Activated T-helper 17 cell treated with anti-CD3 and anti-CD28 coated beads, Interleukin-2, amount 50 U/mL, for 72 hours (primary cell): ENCODE results near the gene ZNF362. TPM values are rescaled to one million over a fixed set of nuclear protein-coding genes. Genes with fewer than 3 reads are reported as not detected.

Experiments used
- ATAC-seq: fragments of 150-1000 bp; cut with Tn5 transposase; replicated peaks from 2 replicates; pipeline ENCODE4 v1.10.0; 2021; ENCODE audit warnings: mild to moderate bottlenecking, moderate library complexity
- H3K27ac Mint-ChIP-seq: one replicate; pipeline ENCODE4 v1.8.0; 2022; ENCODE audit warnings: mixed read lengths
- H3K27me3 Mint-ChIP-seq: one replicate; pipeline ENCODE4 v1.8.0; 2022; ENCODE audit warnings: mixed read lengths
- H3K36me3 Mint-ChIP-seq: one replicate; pipeline ENCODE4 v1.8.0; 2022; ENCODE audit warnings: low read depth, mild to moderate bottlenecking, mixed read lengths
- H3K4me1 Mint-ChIP-seq: one replicate; pipeline ENCODE4 v1.8.0; 2022; ENCODE audit warnings: mixed read lengths
- H3K4me3 Mint-ChIP-seq: one replicate; pipeline ENCODE4 v1.8.0; 2022; ENCODE audit warnings: mild to moderate bottlenecking, mixed read lengths
- H3K9me3 Mint-ChIP-seq: one replicate; pipeline ENCODE4 v1.8.0; 2022; ENCODE audit warnings: mixed read lengths
- total RNA-seq, 2 donors: library from RNA; stranded (reverse); gene quantifications; one replicate each; pipeline ENCODE4 v1.2.3, GENCODE V29; 2022

Gene ZNF362
- total RNA-seq, 2 donors from 2014 or later, result 3.6 to 4.3 TPM

DNA sequence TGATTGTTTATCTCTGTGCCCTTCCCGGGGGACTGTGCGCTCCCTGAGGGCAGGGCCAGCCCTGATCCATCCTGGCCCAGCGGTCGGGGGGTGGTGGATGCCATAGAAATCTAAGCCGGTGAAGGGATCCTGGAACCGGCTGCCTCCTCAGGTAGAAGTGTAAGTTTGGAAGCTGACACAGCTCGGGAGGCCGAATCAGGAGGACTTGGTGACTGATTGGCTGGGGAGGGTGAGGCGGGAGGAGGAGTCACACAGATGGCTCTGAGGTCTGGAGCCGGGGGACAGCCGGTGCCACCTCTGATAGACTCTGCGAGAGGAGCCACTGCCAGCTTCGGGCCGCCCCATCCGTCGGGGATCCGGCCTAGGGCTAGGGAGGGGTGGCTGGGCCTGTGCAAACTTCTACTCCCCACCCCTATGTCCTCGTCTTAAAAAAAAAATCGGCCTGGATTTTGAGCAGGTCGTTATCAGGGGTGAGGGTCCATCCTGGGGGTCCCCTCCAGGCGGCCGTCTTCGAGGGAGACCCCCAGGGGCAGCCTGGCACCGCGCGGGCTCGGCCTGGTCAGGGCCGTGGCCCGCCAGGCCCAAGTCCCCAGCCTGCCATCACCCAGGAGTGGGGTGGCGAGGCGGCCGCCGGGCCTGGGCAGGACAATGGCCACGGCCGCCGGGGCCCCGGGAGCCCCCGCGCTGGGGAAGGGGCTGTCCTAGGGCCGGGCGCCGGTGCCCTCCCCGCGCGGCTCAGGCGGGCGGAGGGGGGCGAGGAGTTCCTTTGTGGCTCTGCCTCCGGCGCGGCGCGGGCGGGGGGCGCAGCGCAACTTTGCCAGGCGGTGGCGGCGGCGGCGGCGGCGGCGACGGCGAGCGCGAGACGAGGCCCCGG lies 708 bp upstream of the ZNF362 start:
- Mint-ChIP-seq H3K9me3 (no peaks in the 10 kb centered on the region), H3K27me3 (peaks cover 3% of the 10 kb centered on the region), H3K4me3 (peak overlapping the region; percentile 54), H3K36me3 (no peaks in the 10 kb centered on the region), H3K4me1 (peaks cover 18% of the 10 kb centered on the region), H3K27ac (no peak overlapping the region)
- peak; percentile 74 for ATAC-seq

DNA sequence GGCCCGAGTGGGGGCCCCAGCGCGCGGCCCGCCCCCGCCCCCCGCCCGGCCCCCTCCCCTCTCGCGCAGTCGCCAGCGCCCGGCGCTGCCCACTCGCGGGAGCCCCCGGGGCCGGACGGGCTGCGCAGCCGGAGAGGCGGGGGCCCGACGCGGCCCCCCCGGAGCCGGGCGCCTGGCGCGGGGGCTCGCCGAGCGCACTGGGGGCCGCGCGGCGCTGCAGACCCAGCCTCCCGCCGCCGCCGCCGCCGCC lies 146 bp upstream of the ZNF362 start:
- Mint-ChIP-seq H3K9me3 (no peaks in the 10 kb centered on the region), H3K36me3 (no peaks in the 10 kb centered on the region)
- ATAC-seq, result no peak

DNA sequence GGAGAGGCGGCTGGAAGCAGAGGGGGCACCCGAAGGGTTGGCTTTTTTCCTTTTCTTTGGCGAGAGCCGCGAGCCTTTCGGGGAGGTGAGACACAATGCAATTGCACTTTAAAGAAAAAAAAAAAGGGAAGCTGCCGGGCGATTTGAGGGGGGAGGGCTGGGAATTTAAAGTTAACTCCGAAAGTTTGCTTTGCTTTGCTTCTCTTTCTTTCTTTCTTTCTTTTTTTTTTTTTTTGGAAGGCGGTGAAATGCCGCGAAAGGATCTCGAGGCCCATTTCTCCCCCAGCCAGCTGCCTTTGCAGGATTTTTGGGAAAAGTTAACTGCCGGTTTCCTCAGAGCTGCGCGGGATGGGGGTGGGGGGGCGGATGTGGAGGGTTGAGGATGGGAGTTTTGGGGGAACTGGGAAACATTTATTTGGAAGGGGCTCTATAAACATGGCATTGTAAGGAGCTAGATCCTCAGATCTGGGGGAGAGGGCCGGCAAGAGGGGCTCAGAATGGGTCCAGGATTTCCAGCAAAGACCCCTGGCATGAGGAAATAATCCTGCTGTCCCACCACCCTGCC lies 997 bp downstream of the ZNF362 start:
- ATAC-seq, result no peak
- peaks cover 22% of the 10 kb centered on the region for H3K4me1 Mint-ChIP-seq
- no peaks in the 10 kb centered on the region for H3K27me3 Mint-ChIP-seq
- peak overlapping the region; percentile 92 for H3K27ac Mint-ChIP-seq
- H3K4me3 Mint-ChIP-seq, result peak overlapping the region; percentile 94
- no peaks in the 10 kb centered on the region for H3K36me3 Mint-ChIP-seq
- no peaks in the 10 kb centered on the region for H3K9me3 Mint-ChIP-seq

More for the DNA sequence above, 146 bp upstream of the ZNF362 start:
- peaks cover 18% of the 10 kb centered on the region for H3K4me1 Mint-ChIP-seq
- no peak overlapping the region for H3K4me3 Mint-ChIP-seq
- no peaks in the 10 kb centered on the region for H3K27me3 Mint-ChIP-seq
- no peak overlapping the region for H3K27ac Mint-ChIP-seq

DNA sequence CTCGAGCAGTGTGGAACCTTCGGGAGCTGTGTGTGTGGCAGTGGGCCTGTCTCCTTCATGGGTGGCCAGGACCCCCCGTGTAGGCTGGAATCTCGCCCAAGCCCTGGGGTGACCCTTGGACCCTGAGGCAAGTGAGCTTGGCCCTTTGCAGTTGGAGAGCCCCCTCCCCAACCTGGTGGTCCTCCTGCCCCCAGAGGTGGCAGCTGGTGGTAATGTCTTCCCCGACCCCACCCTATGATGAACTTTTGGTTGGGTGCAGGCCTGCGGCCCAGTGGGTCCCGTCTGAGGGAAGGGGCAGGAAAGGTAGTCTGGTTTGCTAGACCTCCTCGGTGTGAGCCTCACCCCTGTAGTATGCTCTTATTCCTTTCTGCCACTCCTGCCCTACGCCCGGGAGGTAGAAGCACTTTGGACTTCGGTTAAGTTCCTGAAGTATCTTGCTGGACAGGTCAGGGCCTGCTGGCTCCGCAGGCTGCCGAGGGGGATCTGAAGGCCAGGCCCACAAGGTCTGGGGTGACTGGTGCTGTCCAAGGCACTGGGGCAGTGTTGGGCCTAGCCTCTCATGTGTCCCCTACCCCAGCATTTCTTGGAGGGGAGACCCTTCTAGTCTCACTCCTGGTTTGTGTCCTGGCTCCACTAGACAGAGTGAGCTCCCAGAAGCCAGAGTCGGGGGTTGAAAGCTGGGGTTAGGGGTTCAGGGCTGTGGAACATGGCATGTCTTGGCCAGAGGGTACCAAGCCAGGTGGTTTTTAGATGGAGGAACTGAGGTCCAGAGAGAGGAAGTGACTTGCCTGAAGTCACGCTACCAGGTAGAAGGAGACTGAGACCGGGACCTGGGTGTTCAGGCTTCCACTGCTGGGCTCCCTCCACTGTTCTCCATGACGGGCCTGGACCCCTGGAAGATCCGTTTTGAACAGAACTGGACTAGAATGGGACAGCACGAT lies 1.8 kb downstream of the ZNF362 start:
- Mint-ChIP-seq H3K9me3 (no peaks in the 10 kb centered on the region), H3K4me1 (peaks cover 22% of the 10 kb centered on the region), H3K4me3 (peak overlapping the region; percentile 94), H3K27me3 (no peaks in the 10 kb centered on the region), H3K36me3 (no peaks in the 10 kb centered on the region), H3K27ac (peak overlapping the region; percentile 28)
- no peak for ATAC-seq

DNA sequence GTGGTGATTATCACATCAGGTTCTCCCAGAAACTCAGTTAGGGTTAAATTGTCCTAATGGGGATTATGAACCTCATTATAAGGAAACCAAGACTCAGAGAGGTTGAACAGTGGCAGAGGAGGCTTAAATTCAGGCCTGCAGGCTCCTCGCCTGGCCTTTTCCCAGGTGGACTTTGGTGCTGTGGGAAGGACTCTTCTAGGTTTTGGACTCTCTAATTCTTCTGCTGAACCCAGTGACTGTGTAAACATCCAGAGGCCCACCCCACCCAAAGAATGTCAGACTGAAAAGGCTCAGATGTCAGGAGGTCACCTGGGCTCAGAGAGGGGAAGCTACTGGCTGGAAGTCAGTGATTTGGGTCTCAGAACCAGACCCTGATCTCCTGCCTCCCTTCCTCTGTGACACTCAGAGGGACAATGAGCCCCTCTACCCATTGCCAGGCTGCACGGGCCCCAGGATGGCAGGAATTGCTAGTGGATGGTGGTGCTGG lies 2.5 kb downstream of the ZNF362 start:
- no peaks in the 10 kb centered on the region for H3K27me3 Mint-ChIP-seq
- H3K4me3 Mint-ChIP-seq, result no peak overlapping the region
- H3K27ac Mint-ChIP-seq, result peak overlapping the region; percentile 47
- H3K9me3 Mint-ChIP-seq, result no peaks in the 10 kb centered on the region
- no peak for ATAC-seq
- no peaks in the 10 kb centered on the region for H3K36me3 Mint-ChIP-seq
- peaks cover 22% of the 10 kb centered on the region for H3K4me1 Mint-ChIP-seq

DNA sequence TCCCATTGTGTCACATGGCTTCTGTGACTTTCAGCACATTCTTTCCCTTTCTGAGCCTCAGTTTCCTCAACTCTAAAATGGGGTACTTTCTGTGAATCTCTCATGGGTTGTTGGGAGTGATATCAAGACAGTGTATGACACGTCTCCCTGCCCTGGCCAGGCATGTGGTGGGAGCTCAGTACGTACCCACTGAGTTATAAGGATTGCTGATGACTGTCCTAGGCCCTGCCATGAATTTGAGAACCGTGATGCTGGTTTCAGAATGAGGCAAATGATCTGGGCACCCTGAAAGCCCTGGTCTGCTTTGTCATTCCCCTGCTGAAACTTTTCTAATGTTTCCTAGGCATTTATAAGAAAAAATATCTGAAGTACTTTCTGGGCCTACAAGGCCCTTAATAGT lies 3.6 kb downstream of the ZNF362 start:
- H3K4me1 Mint-ChIP-seq, result peaks cover 22% of the 10 kb centered on the region
- H3K4me3 Mint-ChIP-seq, result peak overlapping the region; percentile 15
- no peaks in the 10 kb centered on the region for H3K36me3 Mint-ChIP-seq
- H3K27me3 Mint-ChIP-seq, result no peaks in the 10 kb centered on the region
- H3K9me3 Mint-ChIP-seq, result no peaks in the 10 kb centered on the region
- peak overlapping the region; percentile 81 for H3K27ac Mint-ChIP-seq
- ATAC-seq, result peak; percentile 53

DNA sequence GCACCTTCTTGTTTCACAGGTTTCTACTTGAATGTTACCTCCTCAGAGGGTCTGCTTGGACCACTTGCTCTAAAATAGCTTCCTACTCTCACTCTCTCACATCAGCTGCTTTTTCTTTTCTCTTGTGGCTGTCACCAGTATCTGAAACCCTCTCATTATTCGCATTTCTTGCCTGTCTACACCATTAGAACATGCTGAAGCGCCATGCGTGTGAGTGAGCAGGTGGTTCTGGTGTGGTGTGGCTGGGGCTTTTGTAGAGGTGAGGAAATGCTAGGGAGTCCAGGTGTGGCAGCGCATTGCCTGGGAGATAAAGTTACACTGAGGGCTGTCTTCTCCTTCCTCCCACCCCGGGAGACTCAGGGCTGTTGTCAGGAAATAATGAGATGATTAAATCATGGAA lies 4.1 kb downstream of the ZNF362 start:
- H3K27ac Mint-ChIP-seq, result peak overlapping the region; percentile 81
- no peaks in the 10 kb centered on the region for H3K27me3 Mint-ChIP-seq
- ATAC-seq, result no peak
- peaks cover 22% of the 10 kb centered on the region for H3K4me1 Mint-ChIP-seq
- no peaks in the 10 kb centered on the region for H3K36me3 Mint-ChIP-seq
- H3K9me3 Mint-ChIP-seq, result no peaks in the 10 kb centered on the region
- no peak overlapping the region for H3K4me3 Mint-ChIP-seq

DNA sequence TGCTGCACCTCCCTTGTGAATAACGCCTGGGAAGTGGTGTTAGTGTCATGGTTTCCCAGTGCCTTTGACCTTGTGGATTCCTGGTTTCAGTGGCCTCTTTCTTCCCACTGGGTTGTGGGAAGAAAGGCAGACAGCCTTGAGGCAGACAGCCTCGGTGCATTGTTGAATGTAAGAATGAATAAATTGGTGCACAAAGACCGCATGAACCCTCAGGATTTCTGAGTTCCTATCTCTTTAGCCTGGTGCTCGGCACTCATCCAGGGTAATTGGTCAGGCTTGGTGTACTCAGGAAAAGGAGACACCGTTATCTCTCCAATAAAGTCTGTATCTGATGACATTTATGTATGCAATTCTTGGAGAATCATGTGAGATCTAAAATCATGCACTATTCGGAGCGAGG lies 5.1 kb downstream of the ZNF362 start:
- Mint-ChIP-seq H3K4me3 (no peak overlapping the region), H3K27ac (peak overlapping the region; percentile 65), H3K4me1 (peaks cover 22% of the 10 kb centered on the region), H3K36me3 (no peaks in the 10 kb centered on the region), H3K9me3 (no peaks in the 10 kb centered on the region), H3K27me3 (no peaks in the 10 kb centered on the region)
- no peak for ATAC-seq

DNA sequence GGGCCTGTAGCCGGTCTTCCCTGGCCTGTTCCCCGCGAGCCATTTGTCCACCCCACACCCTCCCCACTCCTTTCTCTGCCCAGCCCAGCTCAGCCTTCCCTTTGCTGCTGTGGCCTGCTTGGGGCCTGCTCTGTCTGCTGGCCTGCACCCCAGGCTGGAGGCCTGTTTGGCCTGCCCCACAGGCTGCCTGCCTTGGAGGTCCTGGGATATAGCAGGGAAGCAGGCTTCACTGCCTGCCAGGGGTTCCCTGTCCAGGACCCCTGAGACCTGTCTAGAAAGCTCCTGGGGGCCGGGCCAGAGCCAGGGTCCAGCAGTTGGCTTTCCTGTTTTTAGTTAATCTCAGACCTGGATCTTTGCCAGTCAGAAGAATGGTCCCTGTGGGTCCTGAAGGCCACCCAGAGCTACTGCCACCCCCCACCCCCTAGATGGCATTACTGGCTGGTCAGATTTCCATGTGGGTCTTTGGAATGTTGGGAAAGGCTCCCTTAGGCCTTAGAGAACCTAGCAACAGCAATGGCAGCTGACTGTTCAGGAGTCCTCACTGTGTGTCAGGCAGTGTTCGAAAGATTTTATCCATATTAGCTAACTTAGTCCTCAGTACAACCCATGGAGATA lies 7.7 kb downstream of the ZNF362 start:
- no peak overlapping the region for H3K4me3 Mint-ChIP-seq
- no peak for ATAC-seq
- no peaks in the 10 kb centered on the region for H3K9me3 Mint-ChIP-seq
- peaks cover 18% of the 10 kb centered on the region for H3K4me1 Mint-ChIP-seq
- H3K27me3 Mint-ChIP-seq, result no peaks in the 10 kb centered on the region
- no peaks in the 10 kb centered on the region for H3K36me3 Mint-ChIP-seq
- no peak overlapping the region for H3K27ac Mint-ChIP-seq

DNA sequence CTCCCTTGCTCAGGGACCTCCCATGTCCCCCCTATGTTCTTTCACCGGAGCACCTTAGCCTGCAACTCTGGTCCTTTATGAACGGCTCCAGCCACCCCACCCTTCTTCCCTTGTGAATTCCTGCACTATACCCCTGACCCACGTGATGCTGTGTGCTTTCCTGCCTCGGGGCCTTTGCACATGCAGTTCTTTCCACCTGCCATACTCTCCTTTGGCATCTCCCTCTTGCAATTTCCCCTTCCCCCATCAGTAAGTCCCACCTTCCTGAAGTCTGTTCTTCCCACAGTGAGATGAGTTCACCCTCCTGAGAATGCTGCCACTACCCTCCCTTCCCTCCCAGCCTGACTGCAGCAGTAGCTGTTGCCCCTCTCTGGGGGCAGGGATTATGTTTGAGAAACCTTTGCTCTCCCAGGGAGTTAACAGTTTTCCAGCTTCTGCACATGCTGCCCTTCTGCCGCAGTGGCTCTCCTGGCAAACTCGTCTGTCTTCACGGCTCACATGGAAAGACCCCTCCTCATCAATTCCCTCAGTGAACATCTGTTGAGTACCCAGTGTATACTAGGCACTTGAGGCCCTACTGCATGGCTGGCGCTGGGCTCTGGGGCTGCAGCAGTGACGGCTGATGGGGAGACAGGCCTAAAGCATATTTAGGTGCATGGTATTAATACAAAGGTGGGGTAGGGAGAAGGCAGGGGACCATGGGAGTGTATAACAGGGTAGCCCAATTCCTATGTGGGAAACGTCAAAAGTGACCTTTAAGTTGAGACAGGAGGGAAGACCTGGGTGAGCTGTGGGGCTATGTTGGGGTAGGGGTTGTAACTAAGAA lies 9.7 kb downstream of the ZNF362 start:
- Mint-ChIP-seq H3K27ac (no peak overlapping the region), H3K27me3 (no peaks in the 10 kb centered on the region), H3K4me1 (peaks cover 4% of the 10 kb centered on the region), H3K4me3 (no peak overlapping the region), H3K36me3 (no peaks in the 10 kb centered on the region), H3K9me3 (no peaks in the 10 kb centered on the region)
- no peak for ATAC-seq

DNA sequence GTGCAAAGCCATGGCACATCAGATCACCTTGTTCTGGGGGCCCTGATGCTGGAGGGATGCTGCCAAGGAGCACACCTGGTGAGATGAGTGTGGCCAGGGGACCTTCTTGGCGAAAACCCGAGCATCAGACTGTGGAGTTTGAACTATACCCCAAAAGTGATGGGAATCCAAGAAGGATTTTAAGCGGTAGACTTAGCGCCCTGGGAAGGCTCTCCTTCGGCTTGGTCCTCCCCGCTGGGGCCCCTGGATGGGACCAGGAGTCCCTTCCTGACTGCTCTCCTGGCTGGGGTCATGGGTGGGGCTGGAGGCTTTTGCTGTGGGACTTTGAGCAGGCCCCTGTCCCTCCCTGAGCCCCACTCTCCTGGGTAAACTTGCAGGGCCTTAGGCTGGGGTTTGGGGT lies 10.5 kb downstream of the ZNF362 start:
- Mint-ChIP-seq H3K9me3 (no peaks in the 10 kb centered on the region), H3K36me3 (no peaks in the 10 kb centered on the region), H3K27me3 (no peaks in the 10 kb centered on the region), H3K27ac (no peak overlapping the region), H3K4me1 (peaks cover 7% of the 10 kb centered on the region), H3K4me3 (no peak overlapping the region)
- ATAC-seq, result no peak

DNA sequence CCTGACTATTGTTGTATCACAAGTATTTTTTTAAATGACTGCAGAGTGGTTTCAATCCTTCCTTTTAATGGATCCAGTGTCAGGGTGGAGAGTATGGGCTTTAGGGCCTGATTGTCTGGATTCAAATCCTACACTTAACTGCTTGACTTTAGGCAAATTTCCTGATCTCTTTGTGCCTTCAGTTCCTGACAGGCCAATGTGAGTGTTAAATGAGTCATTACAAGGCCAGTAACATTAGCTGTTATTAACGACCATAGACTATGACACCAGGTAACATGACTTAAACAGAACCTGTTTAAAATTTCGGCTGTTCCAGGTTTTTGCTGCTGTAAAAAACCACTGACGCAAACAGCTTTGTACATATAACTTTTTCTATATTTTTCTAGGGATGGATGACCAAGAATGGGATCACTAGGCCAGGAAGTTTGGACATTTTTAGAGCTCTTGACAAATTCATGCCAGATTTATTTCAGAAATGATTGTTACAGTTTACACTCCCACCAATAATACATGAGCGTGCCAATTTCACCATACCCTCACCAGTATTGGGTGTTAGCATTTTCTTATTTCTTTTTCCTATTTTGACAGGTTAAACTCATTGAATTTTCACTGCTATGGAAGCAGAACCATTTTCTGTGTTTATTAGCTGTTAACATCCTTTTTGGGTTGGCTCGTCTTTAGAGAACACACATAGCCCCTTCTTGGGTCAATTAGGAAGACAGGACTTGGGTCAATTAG lies 11.3 kb downstream of the ZNF362 start:
- H3K27ac Mint-ChIP-seq, result no peak overlapping the region

DNA sequence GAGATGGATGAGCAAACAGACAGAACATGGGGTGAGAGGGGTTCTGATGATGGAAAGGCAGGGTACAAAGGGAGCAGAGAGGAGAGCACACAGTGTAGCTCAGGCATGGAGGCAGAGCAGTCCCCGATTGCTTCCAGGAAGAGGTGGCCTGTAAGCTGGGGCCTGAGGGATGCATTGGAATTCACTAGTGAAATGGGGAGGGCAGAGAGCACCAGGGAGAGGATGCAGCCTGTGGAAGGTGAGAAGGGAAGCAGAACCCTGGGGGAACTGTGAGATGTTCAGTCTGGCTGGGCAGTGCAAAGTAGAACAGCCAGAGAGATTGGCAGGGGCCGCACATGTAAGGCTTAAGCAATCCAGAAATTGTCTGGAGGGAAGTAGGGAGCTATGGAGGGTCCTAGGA lies 12.2 kb downstream of the ZNF362 start:
- Mint-ChIP-seq H3K9me3 (no peaks in the 10 kb centered on the region), H3K4me1 (peaks cover 20% of the 10 kb centered on the region), H3K36me3 (no peaks in the 10 kb centered on the region), H3K27me3 (no peaks in the 10 kb centered on the region), H3K27ac (peak overlapping the region; percentile 19), H3K4me3 (no peak overlapping the region)
- no peak for ATAC-seq

More for the DNA sequence above, 11.3 kb downstream of the ZNF362 start:
- Mint-ChIP-seq H3K36me3 (no peaks in the 10 kb centered on the region), H3K4me3 (no peak overlapping the region), H3K4me1 (peaks cover 12% of the 10 kb centered on the region), H3K27me3 (no peaks in the 10 kb centered on the region), H3K9me3 (no peaks in the 10 kb centered on the region)
- no peak for ATAC-seq
